ENCODE measurements around the gene TPM4.

TPM4 gene

GRCh38 chr19:16041991-16042386 is 34.3 kb upstream of the TPM4 start:
- no peak for DNase-seq (ENCODE audit: low spot score)

- DNase-seq (ENCODE audit: low spot score), result no peak
These were observed 33.7 kb upstream of the TPM4 start for GRCh38 chr19:16042533-16043085.

- DNase-seq (ENCODE audit: low spot score), result no peak
These were observed 33.0 kb upstream of the TPM4 start for GRCh38 chr19:16043156-16043757.

GRCh38 chr19:16044746-16045145 is 31.5 kb upstream of the TPM4 start:
- DNase-seq (ENCODE audit: low spot score), result no peak

GRCh38 chr19:16045171-16045570 is 31.1 kb upstream of the TPM4 start:
- DNase-seq (ENCODE audit: low spot score), result no peak

GRCh38 chr19:16045893-16046292 is 30.4 kb upstream of the TPM4 start:
- no peak for DNase-seq (ENCODE audit: low spot score)

GRCh38 chr19:16048583-16048982 is 27.7 kb upstream of the TPM4 start:
- no peak for DNase-seq (ENCODE audit: low spot score)

GRCh38 chr19:16051254-16052025 is 24.9 kb upstream of the TPM4 start:
- no peak for DNase-seq (ENCODE audit: low spot score)

- no peak for DNase-seq (ENCODE audit: low spot score)
These were observed 23.9 kb upstream of the TPM4 start for GRCh38 chr19:16052353-16052752.

GRCh38 chr19:16057062-16057461 is 19.2 kb upstream of the TPM4 start:
- DNase-seq (ENCODE audit: low spot score), result no peak

- DNase-seq (ENCODE audit: low spot score), result no peak
These were observed 16.0 kb upstream of the TPM4 start for GRCh38 chr19:16060294-16060693.

GRCh38 chr19:16061943-16062342 is 14.4 kb upstream of the TPM4 start:
- no peak for DNase-seq (ENCODE audit: low spot score)

- peak; percentile 78 for DNase-seq (ENCODE audit: low spot score)
These were observed 13.5 kb upstream of the TPM4 start for GRCh38 chr19:16062789-16063188.

- DNase-seq (ENCODE audit: low spot score), result no peak
These were observed 11.9 kb upstream of the TPM4 start for GRCh38 chr19:16064209-16064889.

GRCh38 chr19:16066611-16067104 is 9.6 kb upstream of the TPM4 start:
- DNase-seq (ENCODE audit: low spot score), result peak; percentile 92

- DNase-seq (ENCODE audit: low spot score), result no peak
These were observed 8.9 kb upstream of the TPM4 start for GRCh38 chr19:16067205-16067938.

GRCh38 chr19:16068696-16069259 is 7.5 kb upstream of the TPM4 start:
- DNase-seq (ENCODE audit: low spot score), result no peak

- DNase-seq (ENCODE audit: low spot score), result no peak
These were observed 6.4 kb upstream of the TPM4 start for GRCh38 chr19:16069813-16070365.

- DNase-seq (ENCODE audit: low spot score), result no peak
These were observed 5.8 kb upstream of the TPM4 start for GRCh38 chr19:16070366-16070990.

GRCh38 chr19:16071072-16071691 is 5.1 kb upstream of the TPM4 start:
- DNase-seq (ENCODE audit: low spot score), result no peak
